Trophoblast cell (in vitro differentiated cells and primary cell): ENCODE data around the gene RABAC1.

Experiments
- DNase-seq, 2 donors: peaks; one replicate each; pipeline ENCODE4 v3.0.0-alpha.2; 2016
- H2AFZ ChIP-seq: 2 replicates; pipeline ENCODE4 v1.6.1; 2013; ENCODE audit warnings: low read length, moderate library complexity, mild to moderate bottlenecking; ENCODE audit not compliant: insufficient read depth, poor library complexity
- H2AK5ac ChIP-seq: 2 replicates; pipeline ENCODE4 v1.6.1; 2013; ENCODE audit warnings: mild to moderate bottlenecking, low read length
- H2BK120ac ChIP-seq: 2 replicates; pipeline ENCODE4 v1.6.1; 2013; ENCODE audit warnings: low read length, mild to moderate bottlenecking, moderate library complexity; ENCODE audit not compliant: insufficient read depth, poor library complexity
- H2BK12ac ChIP-seq: 2 replicates; pipeline ENCODE4 v1.6.1; 2013; ENCODE audit warnings: mild to moderate bottlenecking, low read length, moderate library complexity
- H2BK5ac ChIP-seq: 2 replicates; pipeline ENCODE4 v1.6.1; 2013; ENCODE audit warnings: low read length, low read depth, moderate library complexity, mild to moderate bottlenecking; ENCODE audit not compliant: poor library complexity
- H3K14ac ChIP-seq: 2 replicates; pipeline ENCODE4 v1.6.1; 2013; ENCODE audit warnings: mild to moderate bottlenecking, low read length
- H3K18ac ChIP-seq: 2 replicates; pipeline ENCODE4 v1.6.1; 2013; ENCODE audit warnings: mild to moderate bottlenecking, low read length
- H3K23ac ChIP-seq: 2 replicates; pipeline ENCODE4 v1.6.1; 2013; ENCODE audit warnings: low read length
- H3K27ac ChIP-seq: 2 replicates; pipeline ENCODE4 v1.5.1; 2013; ENCODE audit warnings: low read depth, mild to moderate bottlenecking, inconsistent platforms, low read length, moderate library complexity
- H3K27me3 ChIP-seq: 2 replicates; pipeline ENCODE4 v1.6.1; 2013; ENCODE audit warnings: inconsistent platforms, mild to moderate bottlenecking, low read length, moderate library complexity; ENCODE audit not compliant: insufficient read depth
- H3K36me3 ChIP-seq, 2 experiments: 1 replicate in 1 of 2; 2 replicates in 1 of 2; pipeline ENCODE4 v1.6.1; 2013; ENCODE audit warnings: low read length in 2 of 2, mild to moderate bottlenecking in 2 of 2, moderate library complexity in 1 of 2; ENCODE audit not compliant: insufficient read depth in 2 of 2, control insufficient read depth in 1 of 2
- H3K4ac ChIP-seq: 2 replicates; pipeline ENCODE4 v1.6.1; 2013; ENCODE audit warnings: low read depth, mild to moderate bottlenecking, low read length, moderate library complexity
- H3K4me1 ChIP-seq, 2 experiments: 1 replicate in 1 of 2; 2 replicates in 1 of 2; pipeline ENCODE4 v1.6.1; 2013; ENCODE audit warnings: low read length in 2 of 2, mild to moderate bottlenecking in 2 of 2, moderate library complexity in 1 of 2; ENCODE audit not compliant: insufficient read depth in 2 of 2, control insufficient read depth in 1 of 2
- H3K4me2 ChIP-seq: 2 replicates; pipeline ENCODE4 v1.6.1; 2013; ENCODE audit warnings: inconsistent platforms, mild to moderate bottlenecking, low read length, moderate library complexity
- H3K4me3 ChIP-seq: 2 replicates; pipeline ENCODE4 v1.5.1; 2013; ENCODE audit warnings: mild to moderate bottlenecking, low read depth, low read length, inconsistent platforms
- H3K79me1 ChIP-seq: one replicate; pipeline ENCODE4 v1.6.1; 2013; ENCODE audit warnings: low read length
- H3K79me2 ChIP-seq: 2 replicates; pipeline ENCODE4 v1.6.1; 2013; ENCODE audit warnings: low read length, mild to moderate bottlenecking; ENCODE audit not compliant: control insufficient read depth, insufficient read depth, poor library complexity
- H3K9ac ChIP-seq: 2 replicates; pipeline ENCODE4 v1.6.1; 2013; ENCODE audit warnings: mild to moderate bottlenecking, low read length
- H3K9me3 ChIP-seq: 2 replicates; pipeline ENCODE4 v1.6.1; 2013; ENCODE audit warnings: low read depth, mild to moderate bottlenecking, control low read depth, inconsistent platforms, low read length; ENCODE audit not compliant: insufficient read depth
- H4K12ac ChIP-seq: 2 replicates; pipeline ENCODE4 v1.6.1; 2013; ENCODE audit warnings: low read depth, mild to moderate bottlenecking, low read length, moderate library complexity
- H4K8ac ChIP-seq: 2 replicates; pipeline ENCODE4 v1.6.1; 2013; ENCODE audit warnings: low read depth, mild to moderate bottlenecking, low read length, moderate library complexity
- H4K91ac ChIP-seq: one replicate; pipeline ENCODE4 v1.6.1; 2013; ENCODE audit warnings: low read depth, mild to moderate bottlenecking, low read length, moderate library complexity
- WGBS: extraction: QIAGEN DNeasy Blood & Tissue Kit; methylation state at CpG from one replicate; pipeline ENCODE4 v1.1.7; 2013; ENCODE audit warnings: missing lambda C conversion rate; ENCODE audit not compliant: insufficient read length, insufficient coverage; ENCODE audit errors: extremely low coverage; 5-methylcytosine and 5-hydroxymethylcytosine counted together

Gene RABAC1

GRCh38 chr19:41971363-41971762 is 12.2 kb upstream of the RABAC1 start:
- no CpG with 5 or more reads among the region's 11 CpGs for WGBS

DNA sequence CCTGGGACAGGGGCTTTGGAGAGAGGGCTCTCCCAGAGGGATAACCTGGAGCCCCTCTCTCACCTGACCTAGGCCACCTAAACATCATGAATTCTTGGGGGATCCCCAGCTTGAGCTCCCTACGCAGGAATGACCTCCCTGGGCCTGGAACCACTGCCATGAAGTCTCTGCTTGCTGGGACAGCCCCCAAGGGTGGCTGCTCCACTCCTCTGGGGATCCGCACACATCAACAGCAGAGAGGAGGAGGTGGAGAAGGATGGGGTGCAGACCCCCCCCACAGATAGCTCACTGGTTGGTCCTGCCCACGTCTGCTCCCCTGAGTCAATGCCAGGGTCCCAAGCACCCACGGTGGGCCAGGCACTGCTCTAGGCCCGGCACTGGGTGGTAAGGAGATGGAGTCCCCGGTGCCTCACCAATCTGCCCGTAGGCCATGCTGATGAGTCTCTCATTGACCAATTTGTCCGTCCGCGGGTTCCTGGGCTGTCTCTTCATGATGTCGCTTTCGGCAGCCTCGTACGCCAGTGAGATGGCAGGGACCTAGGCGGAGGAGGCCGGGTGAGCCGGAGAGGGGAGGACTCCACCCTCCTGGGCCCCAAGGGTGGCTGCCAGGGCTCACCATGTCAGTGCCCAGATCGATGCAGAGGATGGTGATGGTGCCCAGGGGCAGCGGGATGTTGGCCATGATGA is 10.8 kb upstream of the RABAC1 start:
- H3K4me1 ChIP-seq, result no peaks in the 10 kb centered on the region
- H4K91ac ChIP-seq, result no peak overlapping the region
- H3K27ac ChIP-seq, result no peak overlapping the region
- no peak overlapping the region for H3K4me3 ChIP-seq
- no peak overlapping the region for H3K4ac ChIP-seq
- H2BK5ac ChIP-seq, result no peak overlapping the region
- no peak overlapping the region for H4K8ac ChIP-seq
- WGBS, result no CpG with 5 or more reads among the region's 19 CpGs
- H3K18ac ChIP-seq, result no peak overlapping the region
- no peak overlapping the region for H3K14ac ChIP-seq
- no peaks in the 10 kb centered on the region for H3K27me3 ChIP-seq
- no peak overlapping the region for H3K4me2 ChIP-seq
- no peaks in the 10 kb centered on the region for H3K9me3 ChIP-seq
- no peak overlapping the region for H2BK12ac ChIP-seq
- no peak overlapping the region for H2AFZ ChIP-seq
- no peak overlapping the region for H4K12ac ChIP-seq
- no peak overlapping the region for H3K9ac ChIP-seq
- no peak overlapping the region for H2AK5ac ChIP-seq
- no peak overlapping the region for H2BK120ac ChIP-seq
- DNase-seq, result no peak
- no peaks in the 10 kb centered on the region for H3K36me3 ChIP-seq
- no peaks in the 10 kb centered on the region for H3K79me1 ChIP-seq
- H3K23ac ChIP-seq, result no peak overlapping the region
- H3K79me2 ChIP-seq, result no peaks in the 10 kb centered on the region

More at GRCh38 chr19:41971363-41971762, 12.2 kb upstream of the RABAC1 start:
- Histone ChIP-seq H3K4ac (no peak overlapping the region), H4K8ac (no peak overlapping the region), H4K12ac (no peak overlapping the region), H3K18ac (no peak overlapping the region), H3K9me3 (peaks cover under 1% of the 10 kb centered on the region), H3K23ac (no peak overlapping the region), H4K91ac (no peak overlapping the region), H3K27ac (no peak overlapping the region), H2AK5ac (no peak overlapping the region), H3K9ac (no peak overlapping the region), H2BK12ac (no peak overlapping the region), H3K36me3 (no peaks in the 10 kb centered on the region), H3K4me1 (no peaks in the 10 kb centered on the region), H3K4me3 (no peak overlapping the region), H3K4me2 (no peak overlapping the region), H3K27me3 (no peaks in the 10 kb centered on the region), H3K79me2 (no peaks in the 10 kb centered on the region), H3K14ac (no peak overlapping the region), H2AFZ (no peak overlapping the region), H2BK120ac (no peak overlapping the region), H3K79me1 (no peaks in the 10 kb centered on the region), H2BK5ac (no peak overlapping the region)
- no peak for DNase-seq

- no peak overlapping the region for H2BK5ac ChIP-seq
- H3K14ac ChIP-seq, result no peak overlapping the region
- H3K4me2 ChIP-seq, result no peak overlapping the region
- no peaks in the 10 kb centered on the region for H3K36me3 ChIP-seq
- no peak overlapping the region for H2BK12ac ChIP-seq
- H3K23ac ChIP-seq, result no peak overlapping the region
- no peaks in the 10 kb centered on the region for H3K27me3 ChIP-seq
- H3K27ac ChIP-seq, result no peak overlapping the region
- H4K8ac ChIP-seq, result no peak overlapping the region
- H3K9me3 ChIP-seq, result no peaks in the 10 kb centered on the region
- H4K12ac ChIP-seq, result no peak overlapping the region
- H3K4me3 ChIP-seq, result no peak overlapping the region
- DNase-seq, result no peak
- H2AK5ac ChIP-seq, result no peak overlapping the region
- no CpG with 5 or more reads among the region's 28 CpGs for WGBS
- no peak overlapping the region for H3K9ac ChIP-seq
- H3K4me1 ChIP-seq, result no peaks in the 10 kb centered on the region
- H3K79me2 ChIP-seq, result no peaks in the 10 kb centered on the region
- H3K4ac ChIP-seq, result no peak overlapping the region
- H2AFZ ChIP-seq, result no peak overlapping the region
- no peaks in the 10 kb centered on the region for H3K79me1 ChIP-seq
- H2BK120ac ChIP-seq, result no peak overlapping the region
- no peak overlapping the region for H3K18ac ChIP-seq
- no peak overlapping the region for H4K91ac ChIP-seq
Observed at GRCh38 chr19:41968751-41969595, 9.9 kb upstream of the RABAC1 start.

DNA sequence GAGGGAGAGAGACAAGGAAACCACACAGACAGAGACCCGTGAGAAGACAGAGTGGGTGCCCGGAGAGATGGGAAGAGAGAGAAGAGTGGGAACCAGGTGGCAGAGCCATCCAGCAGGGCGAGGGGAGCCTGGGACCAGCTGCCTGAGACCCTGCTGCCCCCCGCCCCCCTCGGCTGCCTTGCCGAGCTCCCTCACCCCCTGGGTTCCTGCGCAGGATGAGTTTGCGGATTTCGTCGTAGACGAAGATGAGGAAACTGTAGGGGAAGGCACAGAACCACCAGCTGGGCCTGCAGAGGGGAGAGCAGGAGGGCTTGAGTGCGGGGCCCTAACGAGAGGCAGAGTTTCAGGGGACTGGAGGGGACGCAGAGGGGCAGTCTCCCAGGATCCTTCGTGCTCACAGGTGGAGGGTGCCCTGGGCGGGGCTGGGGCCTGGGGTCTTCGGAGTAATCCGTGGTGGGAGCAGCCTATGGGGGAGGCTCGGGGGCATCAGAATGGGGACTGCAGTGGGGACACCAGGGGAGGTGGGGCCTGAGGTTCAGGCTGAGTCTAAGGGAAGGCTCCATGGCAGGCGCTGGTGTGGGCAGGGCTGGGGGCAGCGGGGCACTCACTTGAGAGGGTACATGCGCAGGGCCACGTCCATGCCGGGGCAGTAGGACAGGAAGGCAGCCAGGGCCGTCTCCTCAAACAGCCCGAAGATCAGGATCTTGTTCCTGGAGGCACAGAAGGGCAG is 8.1 kb upstream of the RABAC1 start:
- Histone ChIP-seq H3K4ac (no peak overlapping the region), H3K36me3 (no peaks in the 10 kb centered on the region), H4K12ac (no peak overlapping the region), H3K27ac (no peak overlapping the region), H2AK5ac (no peak overlapping the region), H3K79me1 (no peaks in the 10 kb centered on the region), H2BK12ac (no peak overlapping the region), H3K18ac (no peak overlapping the region), H3K23ac (no peak overlapping the region), H3K4me1 (no peaks in the 10 kb centered on the region), H2BK5ac (no peak overlapping the region), H3K9ac (no peak overlapping the region), H3K4me3 (no peak overlapping the region), H3K79me2 (no peaks in the 10 kb centered on the region), H3K9me3 (no peaks in the 10 kb centered on the region), H4K8ac (no peak overlapping the region), H3K4me2 (no peak overlapping the region), H4K91ac (no peak overlapping the region), H3K27me3 (no peaks in the 10 kb centered on the region), H2AFZ (no peak overlapping the region), H2BK120ac (no peak overlapping the region), H3K14ac (no peak overlapping the region)
- WGBS, result no CpG with 5 or more reads among the region's 26 CpGs
- DNase-seq, result no peak
